CD4-positive, CD25-positive, alpha-beta regulatory T cell (primary cell): ENCODE measurements around the gene CTRB2. TPM values are rescaled to one million over a fixed set of nuclear protein-coding genes. Genes with fewer than 3 reads are reported as not detected.

Experiments
- ATAC-seq, 2 donors: fragments of 150-1000 bp; cut with Tn5 transposase; one replicate each; pipeline ENCODE4 v1.10.0; 2021; ENCODE audit warnings: low read depth in 2 of 2, moderate number of reproducible peaks in 2 of 2, moderate library complexity in 1 of 2
- DNase-seq, 3 donors: peaks; one replicate each; pipeline versions ENCODE4 v3.0.0 to v3.0.0-alpha.2; 2012 to 2022; ENCODE audit warnings: mixed read lengths in 1 of 3
- H3K27ac ChIP-seq: one replicate; pipeline ENCODE4 v1.7.0; 2013; ENCODE audit warnings: mild to moderate bottlenecking, low read length; ENCODE audit not compliant: insufficient read depth, poor library complexity, severe bottlenecking
- H3K27me3 ChIP-seq: one replicate; pipeline ENCODE4 v1.7.0; 2013; ENCODE audit warnings: low read length; ENCODE audit not compliant: control insufficient read depth, insufficient read depth
- H3K36me3 ChIP-seq: one replicate; pipeline ENCODE4 v1.7.0; 2013; ENCODE audit warnings: mild to moderate bottlenecking, low read length, moderate library complexity; ENCODE audit not compliant: control insufficient read depth, insufficient read depth
- H3K4me1 ChIP-seq: 2 replicates; pipeline ENCODE4 v1.7.0; 2013; ENCODE audit warnings: mild to moderate bottlenecking, low read length; ENCODE audit not compliant: insufficient read depth, control insufficient read depth, poor library complexity, severe bottlenecking
- H3K4me3 ChIP-seq: one replicate; pipeline ENCODE4 v1.7.0; 2013; ENCODE audit warnings: low read depth, mild to moderate bottlenecking, low read length, moderate library complexity
- H3K9me3 ChIP-seq, 2 experiments: 1 replicate in 1 of 2; 2 replicates in 1 of 2; pipeline ENCODE4 v1.7.0; 2013; ENCODE audit warnings: low read length in 2 of 2, mild to moderate bottlenecking in 1 of 2, moderate library complexity in 1 of 2; ENCODE audit not compliant: control insufficient read depth in 2 of 2
- H3K27ac Mint-ChIP-seq, 3 donors: one replicate each; pipeline ENCODE4 v1.8.0; 2020 to 2022; ENCODE audit warnings: mild to moderate bottlenecking in 3 of 3, mixed read lengths in 3 of 3, moderate library complexity in 2 of 3
- H3K27me3 Mint-ChIP-seq: one replicate; pipeline ENCODE4 v1.8.0; 2022; ENCODE audit warnings: mild to moderate bottlenecking, mixed read lengths
- H3K36me3 Mint-ChIP-seq: one replicate; pipeline ENCODE4 v1.8.0; 2020; ENCODE audit warnings: mixed read lengths
- H3K4me1 Mint-ChIP-seq, 4 donors: one replicate each; pipeline ENCODE4 v1.8.0; 2020 to 2022; ENCODE audit warnings: mixed read lengths in 4 of 4, mild to moderate bottlenecking in 1 of 4
- H3K4me3 Mint-ChIP-seq, 4 donors: one replicate each; pipeline ENCODE4 v1.8.0; 2020 to 2022; ENCODE audit warnings: mild to moderate bottlenecking in 4 of 4, mixed read lengths in 4 of 4, moderate library complexity in 3 of 4
- H3K9me3 Mint-ChIP-seq, 7 donors: one replicate each; pipeline ENCODE4 v1.8.0; 2020 to 2022; ENCODE audit warnings: mixed read lengths in 7 of 7, mild to moderate bottlenecking in 3 of 7, moderate library complexity in 2 of 7
- polyA plus RNA-seq, 4 donors: library from polyadenylated mRNA; unstranded; fragments of 300-500 nt; fragmentation: Illumina TruSeq; gene quantifications; one replicate each; pipeline ENCODE4 v1.2.3, GENCODE V29; 2021
- total RNA-seq: library from RNA; stranded (reverse); gene quantifications from one replicate; pipeline ENCODE4 v1.2.3, GENCODE V29; 2022

Gene CTRB2
- total and polyA plus RNA-seq, 5 donors from 2014 or later: not detected

- Mint-ChIP-seq H3K9me3 (peaks cover 0 to 2% (median 0%) of the 10 kb centered on the region in 7 donors), H3K27me3 (peaks cover 46% of the 10 kb centered on the region), H3K4me3 (peak overlapping the region in 3 of 4 donors; percentile 21 to 74 (median 71)), H3K4me1 (peaks cover 0 to 13% (median 0%) of the 10 kb centered on the region in 4 donors), H3K27ac (no peak overlapping the region), H3K36me3 (no peaks in the 10 kb centered on the region)
- ATAC-seq (no peak), DNase-seq (no peak)
- H3K9me3 ChIP-seq: no peaks in the 10 kb centered on the region
- no peak overlapping the region for H3K4me3 ChIP-seq
- no peak overlapping the region for H3K27ac ChIP-seq
- H3K36me3 ChIP-seq: no peaks in the 10 kb centered on the region
- H3K27me3 ChIP-seq: no peaks in the 10 kb centered on the region
- peaks cover 16% of the 10 kb centered on the region for H3K4me1 ChIP-seq
These were observed 43.9 kb upstream of the CTRB2 start for GRCh38 chr16:75250809-75251279.

GRCh38 chr16:75250089-75250808 is 43.3 kb upstream of the CTRB2 start:
- peak overlapping the region; percentile 54 to 74 (median 70) for H3K4me3 Mint-ChIP-seq
- H3K9me3 Mint-ChIP-seq: peaks cover 0 to 2% (median 0%) of the 10 kb centered on the region in 7 donors
- no peak for DNase-seq
- no peak for ATAC-seq
- H3K4me1 ChIP-seq: peaks cover 16% of the 10 kb centered on the region
- peaks cover 0 to 13% (median 0%) of the 10 kb centered on the region in 4 donors for H3K4me1 Mint-ChIP-seq
- no peaks in the 10 kb centered on the region for H3K36me3 ChIP-seq
- no peaks in the 10 kb centered on the region for H3K27me3 ChIP-seq
- no peaks in the 10 kb centered on the region for H3K9me3 ChIP-seq
- no peak overlapping the region for H3K4me3 ChIP-seq
- H3K27me3 Mint-ChIP-seq: peaks cover 46% of the 10 kb centered on the region
- no peak overlapping the region for H3K27ac Mint-ChIP-seq
- no peaks in the 10 kb centered on the region for H3K36me3 Mint-ChIP-seq
- H3K27ac ChIP-seq: no peak overlapping the region

- Histone ChIP-seq H3K27ac (no peak overlapping the region), H3K36me3 (no peaks in the 10 kb centered on the region), H3K4me1 (peaks cover 16% of the 10 kb centered on the region), H3K27me3 (no peaks in the 10 kb centered on the region), H3K4me3 (no peak overlapping the region), H3K9me3 (no peaks in the 10 kb centered on the region)
- H3K27me3 Mint-ChIP-seq: peaks cover 45% of the 10 kb centered on the region
- no peak for DNase-seq
- peak overlapping the region in 1 of 4 donors; percentile 54 for H3K4me3 Mint-ChIP-seq
- H3K27ac Mint-ChIP-seq: no peak overlapping the region
- ATAC-seq: no peak
- H3K36me3 Mint-ChIP-seq: no peaks in the 10 kb centered on the region
- peaks cover 0 to 2% (median 0%) of the 10 kb centered on the region in 7 donors for H3K9me3 Mint-ChIP-seq
- peaks cover 0 to 13% (median 0%) of the 10 kb centered on the region in 4 donors for H3K4me1 Mint-ChIP-seq
These were observed 42.5 kb upstream of the CTRB2 start for GRCh38 chr16:75249441-75249840.

- Mint-ChIP-seq H3K36me3 (no peaks in the 10 kb centered on the region), H3K9me3 (no peaks in the 10 kb centered on the region), H3K4me1 (peaks cover 0 to 14% (median under 1%) of the 10 kb centered on the region in 4 donors), H3K4me3 (peak overlapping the region in 1 of 4 donors; percentile 65), H3K27ac (no peak overlapping the region), H3K27me3 (peaks cover 47% of the 10 kb centered on the region)
- Histone ChIP-seq H3K36me3 (no peaks in the 10 kb centered on the region), H3K4me3 (no peak overlapping the region), H3K27me3 (no peaks in the 10 kb centered on the region), H3K4me1 (peaks cover 16% of the 10 kb centered on the region), H3K27ac (no peak overlapping the region), H3K9me3 (no peaks in the 10 kb centered on the region)
- no peak for ATAC-seq
- DNase-seq: no peak
These were observed 41.8 kb upstream of the CTRB2 start for GRCh38 chr16:75248536-75249380.

GRCh38 chr16:75248142-75248535 is 41.2 kb upstream of the CTRB2 start:
- Mint-ChIP-seq H3K27me3 (peaks cover 47% of the 10 kb centered on the region), H3K36me3 (no peaks in the 10 kb centered on the region), H3K4me1 (peaks cover 0 to 14% (median 2%) of the 10 kb centered on the region in 4 donors), H3K4me3 (peak overlapping the region in 1 of 4 donors; percentile 22), H3K27ac (no peak overlapping the region), H3K9me3 (no peaks in the 10 kb centered on the region)
- no peak overlapping the region for H3K4me3 ChIP-seq
- H3K27ac ChIP-seq: no peak overlapping the region
- H3K27me3 ChIP-seq: no peaks in the 10 kb centered on the region
- DNase-seq (no peak), ATAC-seq (no peak)
- peaks cover 16% of the 10 kb centered on the region for H3K4me1 ChIP-seq
- H3K9me3 ChIP-seq: no peaks in the 10 kb centered on the region
- H3K36me3 ChIP-seq: no peaks in the 10 kb centered on the region

GRCh38 chr16:75247249-75247648 is 40.3 kb upstream of the CTRB2 start:
- Mint-ChIP-seq H3K4me3 (no peak overlapping the region), H3K4me1 (peaks cover 0 to 14% (median 3%) of the 10 kb centered on the region in 4 donors), H3K36me3 (no peaks in the 10 kb centered on the region), H3K27me3 (peaks cover 40% of the 10 kb centered on the region), H3K27ac (no peak overlapping the region), H3K9me3 (no peaks in the 10 kb centered on the region)
- no peaks in the 10 kb centered on the region for H3K9me3 ChIP-seq
- no peak overlapping the region for H3K4me3 ChIP-seq
- ATAC-seq (no peak), DNase-seq (no peak)
- H3K27ac ChIP-seq: no peak overlapping the region
- H3K36me3 ChIP-seq: no peaks in the 10 kb centered on the region
- H3K27me3 ChIP-seq: no peaks in the 10 kb centered on the region
- peaks cover 16% of the 10 kb centered on the region for H3K4me1 ChIP-seq

DNA sequence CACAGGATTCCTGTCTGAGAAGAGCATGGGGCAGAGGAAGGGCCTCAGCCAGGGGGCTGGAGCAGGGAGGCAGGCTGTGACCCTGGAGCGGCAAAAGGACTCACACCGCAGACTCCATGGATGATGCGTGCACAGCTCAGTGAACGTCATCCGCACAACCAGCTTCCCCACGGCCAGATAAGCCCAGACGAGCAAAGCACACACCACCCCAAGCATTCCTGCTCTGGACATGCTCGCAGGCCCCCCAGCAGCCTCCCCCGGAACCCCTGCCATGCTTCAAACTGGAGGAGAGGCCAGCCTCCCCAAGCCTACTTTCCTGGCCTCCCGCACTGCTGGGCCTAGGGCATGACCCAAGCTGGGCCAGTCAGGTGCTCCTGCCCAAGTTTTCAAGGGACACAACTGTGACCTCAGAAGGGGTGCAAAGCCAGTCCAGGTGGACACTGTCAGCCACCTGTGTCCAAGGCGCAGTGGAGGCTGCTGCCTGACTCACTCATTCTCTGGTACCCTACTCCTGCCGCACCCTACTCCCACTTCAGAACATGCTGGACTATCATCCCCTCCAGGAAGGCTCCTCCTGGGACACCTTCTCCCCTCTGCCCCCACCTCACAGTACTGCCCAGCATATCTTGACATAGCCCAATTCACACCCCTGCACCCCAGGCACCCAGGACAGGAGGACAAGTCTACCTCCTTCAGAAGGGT is 39.7 kb upstream of the CTRB2 start:
- Histone ChIP-seq H3K36me3 (no peaks in the 10 kb centered on the region), H3K27me3 (no peaks in the 10 kb centered on the region), H3K4me3 (no peak overlapping the region), H3K27ac (no peak overlapping the region), H3K9me3 (no peaks in the 10 kb centered on the region), H3K4me1 (peaks cover 13% of the 10 kb centered on the region)
- Mint-ChIP-seq H3K4me3 (no peak overlapping the region), H3K4me1 (peaks cover 0 to 9% (median 3%) of the 10 kb centered on the region in 4 donors), H3K27ac (no peak overlapping the region), H3K9me3 (no peaks in the 10 kb centered on the region), H3K27me3 (peaks cover 34% of the 10 kb centered on the region), H3K36me3 (no peaks in the 10 kb centered on the region)
- ATAC-seq (no peak), DNase-seq (no peak)
